Activated B cell treated with CpG ODN at 0.5 μM for 24 hours (primary cell): ENCODE results near the gene NAGLU. TPM values are rescaled to one million over a fixed set of nuclear protein-coding genes. Genes with fewer than 3 reads are reported as not detected.

Experiments used
- ATAC-seq: fragments of 200-7000 bp; cut with Tn5 transposase; one replicate; pipeline ENCODE4 v1.10.0; 2021; ENCODE audit warnings: low read depth, mild to moderate bottlenecking, moderate library complexity
- CTCF ChIA-PET: fragments of 350-600 bp; sonication (Branson Sonifier 250); formaldehyde crosslinking; loops from one replicate; lab custom pipeline; 2021; ENCODE audit warnings: antibody characterized with exemption; lab: Charles Lee
- POLR2A ChIA-PET: fragments of 350-600 bp; sonication (Branson Sonifier 250); formaldehyde crosslinking; loops from one replicate; lab custom pipeline; 2021; ENCODE audit warnings: antibody characterized with exemption; lab: Charles Lee
- DNase-seq: peaks from one replicate; pipeline ENCODE4 v3.0.0; 2022
- H3K27ac Mint-ChIP-seq: one replicate; pipeline ENCODE4 v1.8.0; 2020; ENCODE audit warnings: mixed read lengths
- H3K27me3 Mint-ChIP-seq: one replicate; pipeline ENCODE4 v1.8.0; 2021; ENCODE audit warnings: mixed read lengths
- H3K36me3 Mint-ChIP-seq: one replicate; pipeline ENCODE4 v1.8.0; 2021; ENCODE audit warnings: low read depth, mixed read lengths
- H3K4me1 Mint-ChIP-seq: one replicate; pipeline ENCODE4 v1.8.0; 2021; ENCODE audit warnings: mixed read lengths
- H3K4me3 Mint-ChIP-seq: one replicate; pipeline ENCODE4 v1.8.0; 2020; ENCODE audit warnings: mild to moderate bottlenecking, mixed read lengths
- H3K9me3 Mint-ChIP-seq: one replicate; pipeline ENCODE4 v1.8.0; 2020; ENCODE audit warnings: mixed read lengths
- CTCF ChIP-seq: fragments of 200-600 bp; IDR thresholded peaks from one replicate; pipeline ENCODE4 v1.8.0; 2022; ENCODE audit warnings: antibody characterized with exemption, mild to moderate bottlenecking
- intact Hi-C: fragments of 100-400 bp; cut with micrococcal nuclease; formaldehyde crosslinking; loops from one replicate; pipeline ENCODE4 v1.15.1; 2024
- total RNA-seq: library from RNA; stranded (reverse); gene quantifications from 2 replicates; pipeline ENCODE4 v1.2.3, GENCODE V29; 2022

Gene NAGLU
- total RNA-seq, 1 donor from 2014 or later: 33.9 TPM

GRCh38 chr17:42586514-42587230 lies 50.6 kb downstream of the NAGLU start:
- DNase-seq: no peak

GRCh38 chr17:42590886-42591285 lies 54.8 kb downstream of the NAGLU start:
- ChIA-PET CTCF (no interaction called here), POLR2A (no interaction called here)
- ATAC-seq (no peak), DNase-seq (no peak)
- Mint-ChIP-seq H3K36me3 (peaks cover 67% of the 10 kb centered on the region), H3K27me3 (no peaks in the 10 kb centered on the region), H3K27ac (no peak overlapping the region), H3K9me3 (no peaks in the 10 kb centered on the region), H3K4me1 (peaks cover 22% of the 10 kb centered on the region), H3K4me3 (no peak overlapping the region)
- intact Hi-C loops: no loop called here
- TF ChIP-seq CTCF: no peak

More at GRCh38 chr17:42586514-42587230, 50.6 kb downstream of the NAGLU start:
- Mint-ChIP-seq H3K36me3 (peaks cover 93% of the 10 kb centered on the region), H3K27ac (peak overlapping the region; percentile 95), H3K4me3 (peak overlapping the region; percentile 73), H3K4me1 (peaks cover 31% of the 10 kb centered on the region), H3K9me3 (no peaks in the 10 kb centered on the region), H3K27me3 (no peaks in the 10 kb centered on the region)
- peak; percentile 56 for ATAC-seq
- ChIA-PET CTCF (interaction anchor here (1.4 to 2.7 kb wide), 2 partner anchors 9 to 92 kb away, joined by 3 to 10 read pairs; partner anchors contain the start of gene PSMC3IP), POLR2A (interaction anchor here (0.6 to 1.8 kb wide), 7 partner anchors 8 to 33 kb away, joined by 3 to 12 read pairs (median 4); partner anchors contain the start of genes MLX, PSMC3IP, RETREG3 and TUBG1)
- TF ChIP-seq CTCF: no peak
- intact Hi-C loops: no loop called here

GRCh38 chr17:42591411-42591810 lies 55.4 kb downstream of the NAGLU start:
- no peak for DNase-seq
- no peak for ATAC-seq
- peaks cover 18% of the 10 kb centered on the region for H3K4me1 Mint-ChIP-seq
- H3K27me3 Mint-ChIP-seq: no peaks in the 10 kb centered on the region
- CTCF ChIA-PET: no interaction called here
- H3K36me3 Mint-ChIP-seq: peaks cover 64% of the 10 kb centered on the region
- POLR2A ChIA-PET: no interaction called here
- H3K9me3 Mint-ChIP-seq: no peaks in the 10 kb centered on the region
- TF ChIP-seq CTCF: no peak
- no peak overlapping the region for H3K4me3 Mint-ChIP-seq
- intact Hi-C loops: no loop called here
- no peak overlapping the region for H3K27ac Mint-ChIP-seq

Other genes with a start within 250 kb of the NAGLU start
- gene STAT5A, start 247.7 kb upstream of the NAGLU start, total RNA-seq: 136 and 140 TPM in 2 replicates
- gene STAT3, start 147.8 kb upstream of the NAGLU start, total RNA-seq: 211 and 233 TPM in 2 replicates
- gene CAVIN1, start 113.0 kb upstream of the NAGLU start, total RNA-seq: 0.10 and 0.20 TPM in 2 replicates
- 71.5 and 75.6 TPM in 2 replicates for gene ATP6V0A1, start 77.4 kb upstream of the NAGLU start, total RNA-seq
- 0.86 and 1.2 TPM in 2 replicates for gene HSD17B1, start 16.7 kb downstream of the NAGLU start, total RNA-seq
- 82.4 and 94.9 TPM in 2 replicates for gene COASY, start 25.9 kb downstream of the NAGLU start, total RNA-seq
- 53.4 and 59.7 TPM in 2 replicates for gene MLX, start 30.9 kb downstream of the NAGLU start, total RNA-seq
- gene PSMC3IP, start 41.5 kb downstream of the NAGLU start, total RNA-seq: 9.0 and 10.8 TPM in 2 replicates
- gene RETREG3, start 73.1 kb downstream of the NAGLU start, total RNA-seq: 60.0 and 63.5 TPM in 2 replicates
- gene TUBG1, start 73.4 kb downstream of the NAGLU start, total RNA-seq: 25.0 and 26.8 TPM in 2 replicates
- gene TUBG2, start 123.0 kb downstream of the NAGLU start, total RNA-seq: 8.6 and 9.4 TPM in 2 replicates
- gene PLEKHH3, start 140.8 kb downstream of the NAGLU start, total RNA-seq: 0.80 and 1.4 TPM in 2 replicates
- 1.2 and 1.4 TPM in 2 replicates for gene CCR10, start 145.6 kb downstream of the NAGLU start, total RNA-seq
- gene CNTNAP1, start 146.3 kb downstream of the NAGLU start, total RNA-seq: 16.4 and 21.3 TPM in 2 replicates
- gene EZH1, start 208.8 kb downstream of the NAGLU start, total RNA-seq: 74.7 and 81.6 TPM in 2 replicates
- not detected in 2 replicates for gene RAMP2, start 225.0 kb downstream of the NAGLU start, total RNA-seq
- gene VPS25, start 237.2 kb downstream of the NAGLU start, total RNA-seq: 49.7 and 49.8 TPM in 2 replicates
- 0.10 and 0.29 TPM in 2 replicates for gene WNK4, start 244.4 kb downstream of the NAGLU start, total RNA-seq